SJSA1 (cell line): ENCODE measurements around the gene SH3GL1. TPM values are rescaled to one million over a fixed set of nuclear protein-coding genes. Genes with fewer than 3 reads are reported as not detected.
"Not testable (repeated sequence)": the region's sequence is repeated elsewhere in the genome, so short reads cannot be mapped to it uniquely, and the experiment has no call there.

Source experiments
- DNase-seq, 2 experiments: peaks; one replicate each; pipeline ENCODE4 v3.0.0-alpha.2; 2015 to 2020; ENCODE audit warnings: low spot score in 2 of 2, low read depth in 1 of 2
- H3K27ac ChIP-seq: fragments of 250-450 bp; sonication (Bioruptor Pico); 2 replicates; pipeline ENCODE4 v1.5.1; 2020; ENCODE audit warnings: mild to moderate bottlenecking, moderate library complexity
- H3K27me3 ChIP-seq: fragments of 250-450 bp; sonication (Bioruptor Pico); replicated peaks from 2 replicates; pipeline ENCODE4 v1.5.1; 2020; ENCODE audit warnings: mild to moderate bottlenecking, moderate library complexity
- H3K36me3 ChIP-seq: fragments of 250-450 bp; sonication (Bioruptor Pico); 2 replicates; pipeline ENCODE4 v1.5.1; 2020; ENCODE audit warnings: mild to moderate bottlenecking
- H3K4me1 ChIP-seq: fragments of 250-450 bp; sonication (Bioruptor Pico); replicated peaks from 2 replicates; pipeline ENCODE4 v1.6.1; 2021; ENCODE audit warnings: mild to moderate bottlenecking
- H3K4me3 ChIP-seq: fragments of 250-450 bp; sonication (Bioruptor Pico); 2 replicates; pipeline ENCODE4 v1.5.1; 2020; ENCODE audit warnings: mild to moderate bottlenecking
- H3K9me3 ChIP-seq: fragments of 250-450 bp; sonication (Bioruptor Pico); replicated peaks from 2 replicates; pipeline ENCODE4 v1.5.1; 2020; ENCODE audit warnings: mild to moderate bottlenecking
- total RNA-seq: library from RNA; depleted of rRNA; stranded (reverse); fragments of >200 nt; shearing (Covaris generic); gene quantifications from 2 replicates; pipeline ENCODE4 v1.2.3, GENCODE V29; 2014

The SH3GL1 gene
- total RNA-seq, 1 experiment from 2014 or later, result 79.7 TPM

DNA sequence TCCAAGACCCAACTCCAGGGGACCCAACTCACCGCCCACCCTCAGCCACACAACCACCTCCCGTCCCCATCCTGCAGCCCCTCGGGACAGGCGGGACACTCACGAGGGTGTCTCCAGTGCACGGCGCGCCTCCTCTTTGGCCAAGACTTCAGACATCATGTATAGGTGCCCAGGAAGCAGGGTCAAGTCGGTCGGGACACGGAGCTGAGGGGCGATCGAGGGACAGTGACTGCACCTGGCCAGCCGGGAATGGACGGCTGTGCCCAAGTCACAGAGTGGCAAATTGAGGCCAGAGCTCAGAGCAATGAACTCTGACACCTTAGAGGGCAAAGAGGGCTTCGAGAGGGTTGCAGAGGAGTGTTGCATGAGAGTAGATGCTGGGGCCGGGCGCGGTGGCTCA is 70.5 kb downstream of the SH3GL1 start:
- H3K27me3 ChIP-seq, result peaks cover 5% of the 10 kb centered on the region
- no peak overlapping the region for H3K27ac ChIP-seq
- peak in 1 of 2 experiments; percentile 40 for DNase-seq
- H3K4me1 ChIP-seq, result peaks cover 18% of the 10 kb centered on the region
- no peaks in the 10 kb centered on the region for H3K9me3 ChIP-seq
- H3K4me3 ChIP-seq, result no peak overlapping the region
- H3K36me3 ChIP-seq, result no peaks in the 10 kb centered on the region

GRCh38 chr19:4328991-4329681 is 71.2 kb downstream of the SH3GL1 start:
- not testable (repeated sequence) for H3K27me3 ChIP-seq, H3K36me3 ChIP-seq, H3K27ac ChIP-seq, H3K9me3 ChIP-seq
- peaks cover 18% of the 10 kb centered on the region for H3K4me1 ChIP-seq
- peak overlapping the region; percentile 28; the same call in 1 of the 2 replicates for H3K4me3 ChIP-seq
- peak in 1 of 2 experiments; percentile 50 for DNase-seq

- Histone ChIP-seq H3K9me3 (no peaks in the 10 kb centered on the region), H3K27ac (no peak overlapping the region), H3K27me3 (peaks cover 5% of the 10 kb centered on the region), H3K4me3 (peak overlapping the region; percentile 32), H3K36me3 (no peaks in the 10 kb centered on the region), H3K4me1 (peaks cover 18% of the 10 kb centered on the region)
- peak; percentile 87 to 98 for DNase-seq
Measured at GRCh38 chr19:4328243-4328990, 71.9 kb downstream of the SH3GL1 start.

DNA sequence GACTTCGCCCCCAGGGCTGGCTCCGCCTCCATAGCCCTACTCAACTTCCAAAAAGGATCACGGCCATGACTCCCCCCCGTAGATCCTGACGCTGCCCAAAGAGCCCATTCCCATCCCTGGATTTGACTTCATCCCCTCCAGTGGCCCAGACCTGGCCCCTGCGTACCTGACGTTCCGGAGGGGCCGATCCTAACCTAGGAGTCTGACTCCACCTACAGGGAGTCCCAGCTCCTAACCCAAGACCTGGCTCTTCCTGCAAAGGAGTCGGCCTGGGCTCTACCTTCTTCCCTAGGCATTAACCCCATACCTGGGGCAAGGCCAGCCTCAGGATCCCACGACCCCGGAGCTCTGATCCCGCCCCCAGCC is 72.5 kb downstream of the SH3GL1 start:
- Histone ChIP-seq H3K27ac (no peak overlapping the region), H3K4me1 (peaks cover 18% of the 10 kb centered on the region), H3K4me3 (peak overlapping the region; percentile 32), H3K36me3 (no peaks in the 10 kb centered on the region), H3K9me3 (no peaks in the 10 kb centered on the region), H3K27me3 (peaks cover 5% of the 10 kb centered on the region)
- peak in 1 of 2 experiments; percentile 47 for DNase-seq

GRCh38 chr19:4327252-4327876 is 73.0 kb downstream of the SH3GL1 start:
- Histone ChIP-seq H3K36me3 (no peaks in the 10 kb centered on the region), H3K4me3 (peak overlapping the region; percentile 32), H3K9me3 (no peaks in the 10 kb centered on the region), H3K4me1 (peaks cover 18% of the 10 kb centered on the region), H3K27ac (no peak overlapping the region), H3K27me3 (peaks cover 5% of the 10 kb centered on the region)
- peak; percentile 39 to 68 for DNase-seq

GRCh38 chr19:4326837-4327251 is 73.5 kb downstream of the SH3GL1 start:
- Histone ChIP-seq H3K27ac (no peak overlapping the region), H3K4me3 (no peak overlapping the region), H3K9me3 (no peaks in the 10 kb centered on the region), H3K4me1 (peaks cover 18% of the 10 kb centered on the region), H3K27me3 (peaks cover 5% of the 10 kb centered on the region), H3K36me3 (no peaks in the 10 kb centered on the region)
- DNase-seq, result peak in 1 of 2 experiments; percentile 46

GRCh38 chr19:4326215-4326836 is 74.0 kb downstream of the SH3GL1 start:
- H3K27ac ChIP-seq, result no peak overlapping the region
- no peak for DNase-seq
- no peaks in the 10 kb centered on the region for H3K9me3 ChIP-seq
- H3K36me3 ChIP-seq, result no peaks in the 10 kb centered on the region
- H3K27me3 ChIP-seq, result peaks cover 5% of the 10 kb centered on the region
- no peak overlapping the region for H3K4me3 ChIP-seq
- peaks cover 18% of the 10 kb centered on the region for H3K4me1 ChIP-seq

DNA sequence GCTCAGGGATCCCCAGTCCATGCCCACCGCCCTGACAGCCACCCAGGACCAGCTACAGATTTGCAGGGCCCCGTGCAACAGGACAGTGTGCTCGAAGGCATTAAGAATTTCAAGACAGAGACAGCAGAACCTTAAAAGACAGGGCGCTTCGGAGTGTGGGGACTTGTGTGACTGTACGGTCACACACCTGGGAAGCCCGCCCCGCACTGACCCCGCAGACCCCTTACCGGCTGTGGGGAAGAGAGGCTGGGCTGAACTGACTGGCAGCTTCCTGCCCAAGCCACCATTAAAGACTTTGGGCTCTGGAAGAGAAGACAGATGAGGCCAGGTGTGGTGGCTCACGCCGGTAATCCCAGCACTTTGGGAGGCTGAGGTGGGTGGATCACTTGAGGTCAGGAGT is 76.1 kb downstream of the SH3GL1 start:
- no peaks in the 10 kb centered on the region for H3K36me3 ChIP-seq
- H3K27me3 ChIP-seq, result peaks cover 5% of the 10 kb centered on the region
- no peak overlapping the region for H3K27ac ChIP-seq
- H3K9me3 ChIP-seq, result no peaks in the 10 kb centered on the region
- no peak for DNase-seq
- H3K4me1 ChIP-seq, result peaks cover 18% of the 10 kb centered on the region
- H3K4me3 ChIP-seq, result no peak overlapping the region

- Histone ChIP-seq H3K9me3 (no peaks in the 10 kb centered on the region), H3K4me3 (no peak overlapping the region), H3K27me3 (peaks cover 5% of the 10 kb centered on the region), H3K36me3 (no peaks in the 10 kb centered on the region), H3K4me1 (peaks cover 17% of the 10 kb centered on the region), H3K27ac (no peak overlapping the region)
- DNase-seq, result no peak
Measured at GRCh38 chr19:4323692-4324091, 76.7 kb downstream of the SH3GL1 start.

- peak in 1 of 2 experiments; percentile 42 for DNase-seq
- peaks cover 13% of the 10 kb centered on the region for H3K4me1 ChIP-seq
- no peak overlapping the region for H3K4me3 ChIP-seq
- no peak overlapping the region for H3K27ac ChIP-seq
- peaks cover 5% of the 10 kb centered on the region for H3K27me3 ChIP-seq
- H3K9me3 ChIP-seq, result no peaks in the 10 kb centered on the region
- H3K36me3 ChIP-seq, result no peaks in the 10 kb centered on the region
Measured at GRCh38 chr19:4322942-4323665, 77.2 kb downstream of the SH3GL1 start.

DNA sequence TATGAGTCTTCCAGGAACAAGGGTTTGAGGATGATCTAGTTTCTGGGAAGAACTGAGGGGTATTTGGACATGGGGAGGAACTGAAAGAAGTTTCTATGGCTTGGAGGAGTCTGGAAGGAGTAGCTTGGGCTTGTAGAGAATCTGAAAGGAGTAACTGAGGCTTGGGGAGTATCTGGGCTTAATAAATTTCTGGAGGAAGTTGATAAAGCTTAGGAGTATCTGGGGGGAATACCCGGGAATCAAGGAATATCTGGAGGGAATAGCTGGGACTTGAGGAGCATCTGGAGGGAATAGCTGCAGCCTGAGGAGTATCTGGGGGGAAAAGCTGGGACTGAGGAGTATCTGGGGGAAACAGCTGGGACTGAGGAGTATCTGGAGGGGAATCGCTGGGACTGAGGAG is 79.9 kb downstream of the SH3GL1 start:
- no peaks in the 10 kb centered on the region for H3K36me3 ChIP-seq
- H3K4me3 ChIP-seq, result no peak overlapping the region
- no peaks in the 10 kb centered on the region for H3K27me3 ChIP-seq
- H3K9me3 ChIP-seq, result no peaks in the 10 kb centered on the region
- H3K27ac ChIP-seq, result no peak overlapping the region
- no peak for DNase-seq
- no peaks in the 10 kb centered on the region for H3K4me1 ChIP-seq

DNA sequence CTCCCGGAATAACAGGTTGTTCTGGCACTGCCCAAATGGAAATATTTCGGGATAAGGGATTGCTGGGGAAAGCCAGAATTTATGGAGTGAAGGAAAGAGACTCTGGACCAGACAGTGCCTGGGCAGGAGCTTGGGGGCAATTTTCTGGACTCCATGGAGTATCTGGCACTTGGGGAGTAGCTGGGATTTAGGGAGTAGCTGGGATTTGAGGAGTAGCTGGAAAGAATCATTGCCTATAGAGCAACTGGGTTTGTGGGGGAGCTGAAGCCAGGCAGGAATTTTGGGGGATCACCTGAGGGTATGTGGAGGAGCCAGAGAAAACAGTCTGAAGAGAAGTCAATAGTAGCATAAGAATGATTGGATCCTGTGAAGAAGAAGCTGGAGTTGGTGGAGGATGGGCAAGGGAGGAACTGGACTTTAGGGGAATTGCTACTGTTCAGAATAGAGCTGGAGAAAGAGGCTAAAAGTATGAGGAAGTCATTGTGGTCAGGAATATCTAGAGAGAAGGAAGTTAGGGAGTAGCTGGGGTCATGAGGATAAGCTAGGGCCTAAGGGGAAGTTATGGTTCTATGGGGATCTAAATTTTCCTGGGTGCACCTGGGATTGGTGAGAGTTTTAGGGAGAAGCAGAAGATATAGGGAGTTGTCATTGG is 81.2 kb downstream of the SH3GL1 start:
- no peak for DNase-seq
- H3K27ac ChIP-seq, result no peak overlapping the region
- H3K36me3 ChIP-seq, result no peaks in the 10 kb centered on the region
- no peaks in the 10 kb centered on the region for H3K9me3 ChIP-seq
- H3K4me3 ChIP-seq, result no peak overlapping the region
- H3K27me3 ChIP-seq, result no peaks in the 10 kb centered on the region
- H3K4me1 ChIP-seq, result no peaks in the 10 kb centered on the region

DNA sequence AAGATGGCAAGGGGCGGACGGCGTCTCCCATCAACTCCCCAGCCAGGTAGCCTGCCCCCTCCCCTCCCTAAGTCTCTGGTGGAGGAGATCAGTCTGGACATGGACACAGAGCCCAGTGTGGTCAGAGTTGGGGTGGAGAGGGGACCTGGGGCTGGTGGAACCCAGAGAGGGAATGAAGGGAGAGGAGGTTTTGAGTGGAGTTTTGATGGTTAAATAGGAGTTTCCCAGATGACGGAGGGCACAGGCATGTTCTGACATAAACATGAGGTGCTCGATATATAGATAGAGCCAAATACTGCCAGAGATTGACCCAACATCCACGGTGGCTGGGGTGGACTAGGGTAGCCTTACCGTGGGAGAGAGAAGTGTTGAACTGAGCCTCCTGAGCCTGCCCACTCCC is 81.9 kb downstream of the SH3GL1 start:
- Histone ChIP-seq H3K27me3 (no peaks in the 10 kb centered on the region), H3K9me3 (no peaks in the 10 kb centered on the region), H3K36me3 (no peaks in the 10 kb centered on the region), H3K4me1 (no peaks in the 10 kb centered on the region), H3K4me3 (no peak overlapping the region), H3K27ac (no peak overlapping the region)
- DNase-seq, result no peak
